ENCODE results near the gene RBM28. TPM values are rescaled to one million over a fixed set of nuclear protein-coding genes. Genes with fewer than 3 reads are reported as not detected.

RBM28 gene
- total and polyA plus RNA-seq, 2 of the 8 experiments (the other 6 are each of a cell fraction or from before 2014, with no cell fraction given), result 12.8 to 65.3 TPM

DNA sequence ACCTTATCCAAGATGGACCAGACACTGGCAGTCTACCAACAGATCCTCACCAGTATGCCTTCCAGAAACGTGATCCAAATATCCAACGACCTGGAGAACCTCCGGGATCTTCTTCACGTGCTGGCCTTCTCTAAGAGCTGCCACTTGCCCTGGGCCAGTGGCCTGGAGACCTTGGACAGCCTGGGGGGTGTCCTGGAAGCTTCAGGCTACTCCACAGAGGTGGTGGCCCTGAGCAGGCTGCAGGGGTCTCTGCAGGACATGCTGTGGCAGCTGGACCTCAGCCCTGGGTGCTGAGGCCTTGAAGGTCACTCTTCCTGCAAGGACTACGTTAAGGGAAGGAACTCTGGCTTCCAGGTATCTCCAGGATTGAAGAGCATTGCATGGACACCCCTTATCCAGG is 89.2 kb downstream of the RBM28 start:
- H2AK5ac ChIP-seq (ENCODE audit: low read depth, low read length), result no peak overlapping the region
- H3K14ac ChIP-seq (ENCODE audit: insufficient read length), result no peak overlapping the region
- H2BK12ac ChIP-seq (ENCODE audit: low read depth, low read length), result no peak overlapping the region
- H3K4ac ChIP-seq (replicated peaks; ENCODE audit: insufficient read length, low read depth, low read length), result no peak overlapping the region
- H2AFZ ChIP-seq (ENCODE audit: low read length), result no peak overlapping the region
- H2BK20ac ChIP-seq (ENCODE audit: low read length), result no peak overlapping the region
- WGBS, 2 experiments (ENCODE audit: extremely low coverage in 1 of 2, insufficient coverage in 1 of 2, insufficient read length in 1 of 2, insufficient replicate concordance in 2 of 2, low coverage in 1 of 2, low lambda C conversion rate in 2 of 2, missing lambda C conversion rate in 1 of 2), result 95% methylated on average over 5 of the region's 5 CpGs; no CpG with 5 or more reads in 1 of the 2 experiments
- peaks cover 0 to 6% (median 5%) of the 10 kb centered on the region in 4 experiments; a peak in 5 of 7 replicates for H3K4me1 ChIP-seq (replicated peaks in 1 of 4; ENCODE audit: control insufficient read depth in 3 of 4, insufficient read depth in 4 of 4, low read length in 3 of 4)
- no peak overlapping the region for H4K91ac ChIP-seq (replicated peaks; ENCODE audit: insufficient read length, low read length)
- H4K20me1 ChIP-seq (replicated peaks in 1 of 2; ENCODE audit: control insufficient read depth in 1 of 2, insufficient read depth in 2 of 2, low read length in 2 of 2), result no peaks in the 10 kb centered on the region
- H2BK5ac ChIP-seq (ENCODE audit: low read depth, low read length), result no peak overlapping the region
- 0 out of 4 replicates have a peak, but pooled peaks cover 0 to 3% of the 10 kb centered on the region in 2 experiments for H3K9me3 ChIP-seq (ENCODE audit: insufficient read depth in 2 of 2, low read depth in 1 of 2, low read length in 1 of 2)
- H4K8ac ChIP-seq (ENCODE audit: extremely low read depth, insufficient read depth, low read length), result no peak overlapping the region
- CTCF ChIA-PET (ENCODE audit: partially characterized antibody), result interaction anchor here (0.8 to 1.4 kb wide), 4 partner anchors 9 to 68 kb away, joined by 3 to 6 read pairs (median 3); no protein-coding TSS in a partner anchor
- H3K4me3 ChIP-seq (ENCODE audit: extremely low read depth in 1 of 4, insufficient read depth in 2 of 4, low read depth in 3 of 4, low read length in 4 of 4), result no peak overlapping the region
- H3K79me2 ChIP-seq (ENCODE audit: control insufficient read depth in 1 of 2, insufficient read depth in 2 of 2, low read length in 2 of 2), result no peaks in the 10 kb centered on the region
- H3K79me1 ChIP-seq (ENCODE audit: low read depth, low read length), result no peaks in the 10 kb centered on the region
- no peak overlapping the region for H3K56ac ChIP-seq (replicated peaks; ENCODE audit: insufficient read length, low read depth, low read length)
- DNase-seq (ENCODE audit: low read depth in 1 of 2, low spot score in 2 of 2) (no peak), FAIRE-seq (no peak)
- no peak overlapping the region for H2BK120ac ChIP-seq (replicated peaks; ENCODE audit: low read depth, low read length)
- H3K27ac ChIP-seq (ENCODE audit: low read depth, low read length), result no peak overlapping the region
- H3K23ac ChIP-seq (ENCODE audit: insufficient read length), result no peak overlapping the region
- no peak overlapping the region for H4K5ac ChIP-seq (ENCODE audit: insufficient read length, low read depth, low read length)
- no peak overlapping the region for H3K4me2 ChIP-seq (ENCODE audit: insufficient read depth in 1 of 2, low read depth in 2 of 2, low read length in 2 of 2)
- no peaks in the 10 kb centered on the region for H3K36me3 ChIP-seq (ENCODE audit: control insufficient read depth in 2 of 4, insufficient read depth in 4 of 4, low read length in 3 of 4)
- no peaks in the 10 kb centered on the region for H3K23me2 ChIP-seq (ENCODE audit: low read depth, low read length)
- no peak overlapping the region for H3K18ac ChIP-seq (ENCODE audit: extremely low read depth, low read length)
- no peaks in the 10 kb centered on the region for H3K27me3 ChIP-seq (replicated peaks in 1 of 4; ENCODE audit: control insufficient read depth in 3 of 4, extremely low read depth in 1 of 4, insufficient read depth in 3 of 4, low read length in 3 of 4)
- no peak overlapping the region for H3K9ac ChIP-seq (replicated peaks in 1 of 4; ENCODE audit: extremely low read depth in 1 of 4, low read depth in 3 of 4, low read length in 3 of 4)
- no peak overlapping the region for H2BK15ac ChIP-seq (ENCODE audit: low read length)
- POLR2A ChIA-PET (ENCODE audit: partially characterized antibody), result interaction anchor here (5.8 kb wide), 1 partner anchor 13 kb away, joined by 23 read pairs; no protein-coding TSS in a partner anchor
